Activated gamma-delta T cell (primary cell): ENCODE results near the gene PHF13.
"Not testable (repeated sequence)": the region's sequence is repeated elsewhere in the genome, so short reads cannot be mapped to it uniquely, and the experiment has no call there.

ENCODE experiments used
- DNase-seq: peaks from one replicate; lab custom pipeline; 2025; lab: John Stamatoyannopoulos, UW

The PHF13 gene

GRCh38 chr1:6660415-6661049, 47.0 kb downstream of the PHF13 start:
- DNase-seq = no peak

DNA sequence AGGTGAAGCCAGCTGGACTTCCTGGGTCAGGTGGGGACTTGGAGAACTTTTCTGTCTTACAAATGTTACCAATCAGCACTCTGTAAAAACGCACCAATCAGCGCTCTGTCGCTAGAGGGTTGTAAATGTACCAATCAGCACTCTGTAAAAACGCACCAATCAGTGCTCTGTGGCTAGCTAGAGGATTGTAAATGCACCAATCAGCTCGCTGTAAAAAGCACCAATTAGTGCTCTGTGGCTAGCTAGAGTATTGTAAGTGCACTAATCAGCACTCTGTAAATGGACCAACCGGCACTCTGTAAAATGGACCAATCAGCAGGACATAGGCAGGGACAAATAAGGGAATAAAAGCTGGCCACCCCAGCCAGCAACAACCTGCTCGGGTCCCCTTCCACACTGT, 48.9 kb downstream of the PHF13 start:
- not testable (repeated sequence) for DNase-seq

DNA sequence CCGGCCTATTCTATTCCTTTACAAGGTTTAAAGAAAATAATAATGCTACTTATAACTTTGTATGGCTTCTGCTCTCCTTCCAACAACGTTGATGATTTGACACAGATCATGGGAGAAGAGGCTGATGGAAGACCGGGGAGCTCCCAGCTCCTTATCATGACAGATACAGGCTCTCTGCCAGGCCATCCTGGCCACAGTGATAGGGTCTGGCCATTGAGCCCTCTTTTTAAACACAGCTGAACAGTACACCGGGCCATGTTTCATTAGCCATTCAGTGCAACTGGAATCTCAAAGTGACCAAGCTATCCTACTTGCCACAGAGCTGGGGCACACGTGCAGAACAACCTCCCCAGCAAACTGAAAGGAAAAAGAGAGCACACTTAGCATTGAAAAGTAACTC, 53.2 kb downstream of the PHF13 start:
- DNase-seq = no peak

GRCh38 chr1:6667139-6667538, 53.6 kb downstream of the PHF13 start:
- DNase-seq = no peak

DNA sequence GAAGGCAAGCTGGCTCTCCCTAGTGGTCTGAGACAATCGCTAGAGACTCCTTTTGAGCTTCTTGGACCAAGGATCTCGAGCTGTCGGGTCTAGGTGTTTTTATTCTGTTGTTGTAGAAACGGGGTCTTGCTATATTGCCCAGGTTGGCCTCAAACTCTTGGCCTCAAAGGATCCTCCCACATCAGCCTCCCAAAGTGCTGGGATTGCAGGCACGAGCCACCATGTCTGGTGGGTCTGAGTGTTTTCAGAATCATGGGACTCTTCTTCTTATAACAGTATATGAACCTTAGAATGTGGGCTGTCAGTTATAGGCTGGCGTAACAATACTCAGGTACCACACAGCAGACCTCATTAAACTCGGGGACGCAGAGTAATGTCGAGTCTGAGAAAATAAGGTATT, 55.0 kb downstream of the PHF13 start:
- no peak for DNase-seq

DNA sequence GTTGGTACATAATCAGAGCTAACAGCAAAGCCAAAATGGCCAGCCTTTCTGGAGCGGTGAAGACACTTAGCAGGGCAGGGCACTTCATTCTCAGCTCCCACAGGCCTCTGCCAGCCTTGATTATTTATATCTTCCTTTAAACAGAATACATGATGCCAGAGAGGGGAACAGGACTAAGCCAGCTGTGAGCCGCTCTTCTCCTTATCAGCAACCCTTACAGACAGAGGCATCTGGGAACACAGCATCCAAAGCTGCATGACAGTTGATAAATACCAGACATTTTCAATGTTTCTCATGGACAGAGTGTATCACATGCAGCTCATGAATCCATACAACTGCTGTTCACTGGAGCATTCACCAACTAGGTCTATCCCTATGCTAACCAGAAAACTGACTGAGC, 59.0 kb downstream of the PHF13 start:
- DNase-seq = no peak
